Urothelium cell line (cell line): ENCODE measurements around the gene TMEFF2.
A peak's percentile ranks its signal among the peaks of the same experiment; 100 is the strongest.

Experiments used
- DNase-seq: peaks from one replicate; pipeline ENCODE4 v3.0.0; 2011; ENCODE audit warnings: low spot score, mixed read lengths
- FAIRE-seq: peaks from 2 replicates; lab custom pipeline; 2011; peaks lifted over from hg19 to GRCh38; lab: Jason Lieb, UNC

The TMEFF2 gene

DNA sequence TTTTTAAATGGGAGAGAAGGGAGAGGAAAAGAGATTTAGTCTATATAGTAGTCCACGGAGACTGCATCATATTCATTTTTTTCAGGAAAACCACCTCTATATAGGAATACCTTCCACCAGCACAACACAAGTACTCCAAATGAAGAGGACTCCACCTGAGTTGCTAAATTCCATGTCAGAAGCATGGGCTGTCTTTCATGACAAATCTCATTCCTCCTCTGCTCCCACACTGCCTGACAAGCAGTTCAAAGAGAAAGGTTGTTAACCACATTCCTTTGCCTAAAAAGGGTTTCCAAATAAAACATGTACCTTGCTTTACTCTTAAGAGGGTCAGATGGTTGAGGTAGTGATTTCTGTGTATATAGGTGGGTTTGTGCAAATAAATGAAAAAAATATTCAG is 122.0 kb downstream of the TMEFF2 start:
- FAIRE-seq: no peak
- no peak for DNase-seq

DNA sequence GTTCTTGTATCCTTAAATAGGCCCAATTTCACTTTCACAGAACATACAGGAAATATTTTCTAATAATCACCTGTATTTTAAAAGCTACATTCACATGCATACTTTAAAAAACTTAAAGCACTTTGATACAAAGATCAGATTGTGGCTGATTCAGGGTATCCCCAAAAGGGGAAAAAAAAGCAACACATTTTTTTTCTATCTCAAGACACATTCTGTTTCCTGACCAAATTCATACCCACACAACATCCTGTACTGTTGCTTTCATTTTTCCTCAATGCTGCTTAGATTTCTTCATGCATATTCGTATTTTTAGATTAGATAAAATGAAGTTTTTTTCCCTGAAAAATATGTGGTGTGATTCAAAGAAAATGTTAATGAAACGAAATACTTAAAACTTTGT is 122.5 kb downstream of the TMEFF2 start:
- no peak for FAIRE-seq

GRCh38 chr2:192070099-192070498 is 124.6 kb downstream of the TMEFF2 start:
- FAIRE-seq (no peak), DNase-seq (no peak)

More for the DNA sequence above, 122.5 kb downstream of the TMEFF2 start:
- DNase-seq: no peak

GRCh38 chr2:192069417-192069816 is 125.3 kb downstream of the TMEFF2 start:
- FAIRE-seq (no peak), DNase-seq (no peak)

GRCh38 chr2:192068966-192069365 is 125.8 kb downstream of the TMEFF2 start:
- DNase-seq (no peak), FAIRE-seq (no peak)

GRCh38 chr2:192067631-192068030 is 127.1 kb downstream of the TMEFF2 start:
- FAIRE-seq: no peak
- DNase-seq: no peak

GRCh38 chr2:192064459-192064858 is 130.3 kb downstream of the TMEFF2 start:
- DNase-seq (no peak), FAIRE-seq (no peak)

GRCh38 chr2:192060161-192060560 is 134.6 kb downstream of the TMEFF2 start:
- no peak for DNase-seq
- FAIRE-seq: no peak

- FAIRE-seq: no peak
Observed at GRCh38 chr2:192059266-192059665, 135.5 kb downstream of the TMEFF2 start.

GRCh38 chr2:192053921-192054320 is 140.8 kb downstream of the TMEFF2 start:
- FAIRE-seq (no peak), DNase-seq (no peak)

More at GRCh38 chr2:192059266-192059665, 135.5 kb downstream of the TMEFF2 start:
- DNase-seq: no peak

DNA sequence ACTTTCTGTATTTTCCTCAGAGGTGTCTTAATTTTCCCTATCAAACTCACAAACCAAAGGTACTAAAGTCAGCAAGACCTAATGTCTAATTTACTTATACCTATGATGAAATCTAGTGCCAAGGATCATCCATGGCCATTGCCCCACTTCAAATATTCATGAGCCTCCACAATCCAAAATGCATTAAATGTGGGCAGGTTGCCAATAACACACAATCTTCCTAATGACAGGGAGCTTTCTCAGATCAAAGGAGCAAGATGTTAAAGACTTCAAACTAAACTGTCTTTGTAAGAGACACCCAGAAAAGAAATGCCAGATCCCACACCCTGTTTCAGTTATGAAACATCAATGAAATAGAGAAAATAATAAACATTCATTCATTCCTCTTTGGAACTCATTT is 143.2 kb downstream of the TMEFF2 start:
- no peak for FAIRE-seq
- DNase-seq: no peak

DNA sequence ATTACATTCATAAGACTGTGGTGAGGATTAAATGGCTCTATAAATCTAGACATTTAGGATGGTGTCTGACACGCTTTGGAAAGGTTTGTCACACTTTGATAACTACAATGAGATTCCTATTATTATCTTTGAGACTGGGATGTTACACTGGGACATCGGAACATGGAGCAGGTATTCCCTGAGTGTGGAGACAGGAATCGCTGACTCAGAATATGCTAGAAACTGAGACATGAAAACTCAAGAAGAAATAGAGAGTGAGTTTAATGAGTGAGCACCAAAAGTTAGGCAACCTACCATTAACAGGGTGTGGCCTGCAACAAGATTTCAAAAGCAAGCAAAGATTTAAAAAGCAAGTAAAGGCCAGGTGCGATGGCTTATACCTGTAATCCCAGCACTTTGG is 145.4 kb downstream of the TMEFF2 start:
- DNase-seq (no peak), FAIRE-seq (no peak)

DNA sequence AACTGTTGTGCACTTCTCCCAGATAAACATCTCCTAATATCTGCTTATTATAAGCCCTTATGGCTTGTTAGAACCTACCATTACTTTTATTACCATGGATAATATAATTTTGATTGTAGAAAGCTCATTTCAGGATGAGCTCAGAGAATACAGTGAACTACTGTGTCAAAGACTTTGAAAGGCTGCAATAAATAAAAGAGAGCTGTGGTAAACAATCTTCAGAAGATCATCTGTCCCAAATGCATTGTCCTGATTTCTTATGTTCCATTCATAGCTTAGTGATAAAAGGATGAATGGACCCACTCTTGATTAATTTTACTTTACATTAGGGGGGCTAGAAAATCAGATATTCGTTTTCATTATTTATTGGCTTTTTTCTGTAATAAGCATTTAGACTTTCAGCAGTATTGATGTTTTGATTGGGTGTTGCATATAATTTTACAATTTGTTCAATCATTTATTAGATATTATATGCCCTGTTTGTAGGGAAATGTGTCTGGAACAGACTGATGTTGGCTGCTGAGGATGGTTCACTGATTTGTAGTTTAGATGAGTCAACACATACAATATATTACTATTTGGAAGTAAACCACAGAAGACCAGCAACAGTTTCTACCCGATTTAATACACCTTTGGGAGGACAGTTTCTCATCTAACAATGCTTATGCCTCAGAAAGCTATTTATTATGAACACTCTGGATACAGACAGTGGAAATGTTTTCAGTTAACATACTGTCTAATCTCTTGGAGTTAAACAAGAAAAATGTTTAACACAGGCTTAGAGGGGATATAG is 147.2 kb downstream of the TMEFF2 start:
- DNase-seq (no peak), FAIRE-seq (no peak)

DNA sequence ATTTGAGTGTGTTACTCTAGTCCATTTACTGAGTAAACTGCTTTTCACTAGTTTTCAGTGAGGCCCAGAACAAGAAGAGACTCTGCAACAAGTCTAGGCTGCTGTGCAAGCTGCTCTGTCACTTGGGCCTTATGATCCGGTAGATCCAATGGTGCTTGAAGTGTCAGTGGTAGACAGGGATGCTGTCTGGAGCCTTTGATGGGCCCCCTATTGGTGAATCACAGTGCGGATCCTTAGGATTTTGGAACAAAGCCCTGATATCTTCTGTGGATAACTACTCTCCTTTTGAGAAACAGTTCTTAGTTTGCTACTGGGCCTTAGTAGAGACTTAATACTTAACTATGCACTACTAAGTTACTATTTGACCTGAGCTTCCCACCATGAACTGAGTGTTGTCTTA is 150.2 kb downstream of the TMEFF2 start:
- no peak for FAIRE-seq
- no peak for DNase-seq

DNA sequence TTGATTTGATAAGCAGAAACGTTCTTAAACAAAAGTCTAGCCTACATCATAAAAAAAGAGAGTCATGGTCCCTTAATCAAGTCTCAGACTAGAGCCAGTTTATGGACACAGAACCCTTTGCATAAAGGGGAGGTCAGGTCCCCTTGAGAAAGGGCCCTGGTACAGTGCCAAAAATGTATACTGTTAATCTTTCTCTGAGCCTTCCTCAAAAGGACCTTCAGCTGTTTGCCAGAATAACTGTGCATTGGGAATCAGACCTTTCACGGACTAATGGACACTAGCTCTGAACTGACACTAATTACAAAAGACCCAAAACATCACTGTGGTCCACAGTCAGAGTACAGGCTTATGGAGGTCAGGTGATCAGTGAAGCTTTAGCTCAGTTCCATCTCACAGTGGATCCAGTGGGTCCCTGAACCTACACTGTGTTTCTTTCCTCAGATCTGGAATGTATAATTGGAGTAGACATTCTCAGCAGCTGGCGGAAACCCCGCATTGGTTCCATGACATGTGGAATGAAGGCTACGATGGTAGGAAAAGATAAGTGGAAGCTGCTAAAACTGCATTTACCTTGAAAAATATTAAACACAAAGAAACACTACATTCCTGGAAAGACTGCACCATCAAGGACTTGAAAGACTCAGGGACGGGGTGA is 151.4 kb downstream of the TMEFF2 start:
- DNase-seq (no peak), FAIRE-seq (peak; percentile 63)

- FAIRE-seq (no peak), DNase-seq (no peak)
Observed at GRCh38 chr2:192042126-192042525, 152.6 kb downstream of the TMEFF2 start.

DNA sequence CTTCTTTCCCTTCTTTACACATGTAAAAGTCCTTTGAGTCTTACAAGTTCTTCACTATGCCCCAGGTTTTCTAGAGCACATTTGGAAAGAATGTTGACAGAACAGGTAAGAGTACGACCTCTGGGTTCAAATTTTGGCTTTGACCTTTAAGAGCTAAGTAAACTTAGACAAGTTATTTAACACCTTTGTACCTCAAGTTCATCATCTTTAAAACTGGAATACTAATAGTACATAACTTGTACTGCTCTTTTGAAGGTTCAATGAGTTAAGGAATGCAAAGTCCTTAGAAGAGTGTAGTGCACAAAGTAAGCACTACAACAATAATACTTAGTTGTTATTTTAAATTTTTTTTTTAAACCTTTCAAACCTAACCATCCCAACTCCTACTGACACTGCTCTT is 156.6 kb downstream of the TMEFF2 start:
- FAIRE-seq (no peak), DNase-seq (no peak)

- FAIRE-seq: no peak
- DNase-seq: no peak
Observed at GRCh38 chr2:192035731-192036442, 158.8 kb downstream of the TMEFF2 start.

DNA sequence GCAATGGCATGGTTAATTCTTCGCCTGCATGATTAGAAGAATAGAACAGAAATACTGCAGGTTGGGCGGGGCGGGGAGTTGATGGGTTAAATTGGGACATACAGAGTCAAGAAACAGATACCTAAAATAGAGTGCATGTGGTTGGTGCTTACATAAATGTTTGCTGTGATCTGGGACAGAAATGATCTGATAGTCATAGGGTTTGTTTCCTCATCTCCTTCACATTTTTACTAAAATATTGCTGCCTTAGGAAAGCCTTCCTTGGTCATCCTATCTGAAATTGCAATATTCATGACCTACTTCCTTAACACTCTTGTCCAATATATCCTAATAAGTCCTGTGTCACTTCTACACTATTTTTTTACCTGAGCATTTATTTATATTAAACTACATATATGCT is 163.9 kb downstream of the TMEFF2 start:
- DNase-seq (no peak), FAIRE-seq (no peak)

GRCh38 chr2:192030289-192030688 is 164.4 kb downstream of the TMEFF2 start:
- FAIRE-seq: no peak

GRCh38 chr2:192029089-192029488 is 165.6 kb downstream of the TMEFF2 start:
- DNase-seq: peak; percentile 13
- FAIRE-seq: no peak

More at GRCh38 chr2:192030289-192030688, 164.4 kb downstream of the TMEFF2 start:
- DNase-seq: no peak

- FAIRE-seq (no peak), DNase-seq (no peak)
Observed at GRCh38 chr2:192026825-192027120, 168.0 kb downstream of the TMEFF2 start.
